CD4-positive, alpha-beta T cell treated with Interferon gamma for 1 hour (primary cell): ENCODE data around the gene FLNC.

ENCODE experiments used
- DNase-seq: peaks from one replicate; pipeline ENCODE4 v3.0.0-alpha.2; 2020

The FLNC gene, protein sequence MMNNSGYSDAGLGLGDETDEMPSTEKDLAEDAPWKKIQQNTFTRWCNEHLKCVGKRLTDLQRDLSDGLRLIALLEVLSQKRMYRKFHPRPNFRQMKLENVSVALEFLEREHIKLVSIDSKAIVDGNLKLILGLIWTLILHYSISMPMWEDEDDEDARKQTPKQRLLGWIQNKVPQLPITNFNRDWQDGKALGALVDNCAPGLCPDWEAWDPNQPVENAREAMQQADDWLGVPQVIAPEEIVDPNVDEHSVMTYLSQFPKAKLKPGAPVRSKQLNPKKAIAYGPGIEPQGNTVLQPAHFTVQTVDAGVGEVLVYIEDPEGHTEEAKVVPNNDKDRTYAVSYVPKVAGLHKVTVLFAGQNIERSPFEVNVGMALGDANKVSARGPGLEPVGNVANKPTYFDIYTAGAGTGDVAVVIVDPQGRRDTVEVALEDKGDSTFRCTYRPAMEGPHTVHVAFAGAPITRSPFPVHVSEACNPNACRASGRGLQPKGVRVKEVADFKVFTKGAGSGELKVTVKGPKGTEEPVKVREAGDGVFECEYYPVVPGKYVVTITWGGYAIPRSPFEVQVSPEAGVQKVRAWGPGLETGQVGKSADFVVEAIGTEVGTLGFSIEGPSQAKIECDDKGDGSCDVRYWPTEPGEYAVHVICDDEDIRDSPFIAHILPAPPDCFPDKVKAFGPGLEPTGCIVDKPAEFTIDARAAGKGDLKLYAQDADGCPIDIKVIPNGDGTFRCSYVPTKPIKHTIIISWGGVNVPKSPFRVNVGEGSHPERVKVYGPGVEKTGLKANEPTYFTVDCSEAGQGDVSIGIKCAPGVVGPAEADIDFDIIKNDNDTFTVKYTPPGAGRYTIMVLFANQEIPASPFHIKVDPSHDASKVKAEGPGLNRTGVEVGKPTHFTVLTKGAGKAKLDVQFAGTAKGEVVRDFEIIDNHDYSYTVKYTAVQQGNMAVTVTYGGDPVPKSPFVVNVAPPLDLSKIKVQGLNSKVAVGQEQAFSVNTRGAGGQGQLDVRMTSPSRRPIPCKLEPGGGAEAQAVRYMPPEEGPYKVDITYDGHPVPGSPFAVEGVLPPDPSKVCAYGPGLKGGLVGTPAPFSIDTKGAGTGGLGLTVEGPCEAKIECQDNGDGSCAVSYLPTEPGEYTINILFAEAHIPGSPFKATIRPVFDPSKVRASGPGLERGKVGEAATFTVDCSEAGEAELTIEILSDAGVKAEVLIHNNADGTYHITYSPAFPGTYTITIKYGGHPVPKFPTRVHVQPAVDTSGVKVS (N-terminal part only)

DNA sequence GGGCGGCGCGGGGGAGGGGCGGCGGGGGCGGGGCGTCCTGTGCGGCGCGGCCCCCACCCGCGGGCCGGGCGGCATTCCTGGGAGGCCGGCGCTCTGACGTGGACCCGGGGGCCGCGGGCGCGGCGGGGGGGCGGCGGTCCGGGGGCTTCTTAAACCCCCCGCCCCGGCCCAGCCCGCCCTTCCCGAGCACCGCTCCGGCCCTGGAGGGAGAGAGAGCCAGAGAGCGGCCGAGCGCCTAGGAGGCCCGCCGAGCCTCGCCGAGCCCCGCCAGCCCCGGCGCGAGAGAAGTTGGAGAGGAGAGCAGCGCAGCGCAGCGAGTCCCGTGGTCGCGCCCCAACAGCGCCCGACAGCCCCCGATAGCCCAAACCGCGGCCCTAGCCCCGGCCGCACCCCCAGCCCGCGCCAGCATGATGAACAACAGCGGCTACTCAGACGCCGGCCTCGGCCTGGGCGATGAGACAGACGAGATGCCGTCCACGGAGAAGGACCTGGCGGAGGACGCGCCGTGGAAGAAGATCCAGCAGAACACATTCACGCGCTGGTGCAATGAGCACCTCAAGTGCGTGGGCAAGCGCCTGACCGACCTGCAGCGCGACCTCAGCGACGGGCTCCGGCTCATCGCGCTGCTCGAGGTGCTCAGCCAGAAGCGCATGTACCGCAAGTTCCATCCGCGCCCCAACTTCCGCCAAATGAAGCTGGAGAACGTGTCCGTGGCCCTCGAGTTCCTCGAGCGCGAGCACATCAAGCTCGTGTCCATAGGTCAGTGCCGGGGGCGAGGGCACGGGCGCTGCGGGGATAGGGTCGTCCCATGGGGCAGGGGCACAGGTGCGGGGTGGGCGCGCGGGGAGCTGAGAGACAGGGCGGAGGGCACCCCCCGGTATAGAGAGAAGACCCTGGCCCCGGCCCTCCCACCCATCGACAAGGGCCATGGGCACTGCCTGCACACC lies at the start of gene FLNC:
Gene FLNC, plus strand, starts transcription at position 176 of the 947 bp plus-strand sequence. Its CDS starts 232 bp downstream, at position 408.
- peak; percentile 33 for DNase-seq

DNA sequence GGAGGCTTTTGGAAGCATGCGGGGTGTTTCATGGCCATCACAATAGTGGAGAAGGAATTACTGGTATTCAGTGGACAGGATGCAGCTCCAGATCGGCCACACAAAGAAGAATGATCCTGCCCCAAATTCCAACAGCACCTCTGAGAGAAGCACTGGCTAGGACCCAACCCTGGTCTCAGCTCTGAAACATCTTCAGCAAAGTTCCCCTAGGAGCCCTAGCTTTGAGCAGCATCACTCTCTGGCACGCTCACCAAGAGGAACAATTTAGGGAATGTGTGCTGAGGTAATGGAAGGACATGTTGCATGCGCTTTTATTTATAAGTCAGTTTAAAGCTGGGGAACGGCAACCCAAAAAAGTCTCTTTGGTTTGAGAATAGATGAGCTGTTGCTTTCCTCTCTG lies 49.1 kb upstream of the FLNC start:
- DNase-seq, result no peak

DNA sequence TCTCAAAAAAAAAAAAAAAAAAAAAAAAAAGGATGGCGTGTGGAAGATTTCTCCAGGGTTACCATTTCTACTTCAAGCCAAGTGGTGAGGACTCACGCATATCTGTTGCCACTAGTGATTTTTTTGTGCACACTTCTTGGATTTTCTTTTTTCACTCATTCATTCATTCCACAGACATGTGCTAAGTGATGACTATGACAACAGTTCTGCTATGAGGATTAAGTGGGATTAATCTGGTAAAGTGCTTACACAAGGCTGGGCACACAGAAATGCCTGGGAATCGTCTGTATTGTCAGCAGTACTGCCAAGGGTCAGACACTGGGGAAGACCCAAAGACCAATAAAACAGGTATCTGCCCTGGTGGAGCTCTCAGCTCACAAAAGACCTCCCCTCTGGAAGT lies 48.4 kb upstream of the FLNC start:
- no peak for DNase-seq

DNA sequence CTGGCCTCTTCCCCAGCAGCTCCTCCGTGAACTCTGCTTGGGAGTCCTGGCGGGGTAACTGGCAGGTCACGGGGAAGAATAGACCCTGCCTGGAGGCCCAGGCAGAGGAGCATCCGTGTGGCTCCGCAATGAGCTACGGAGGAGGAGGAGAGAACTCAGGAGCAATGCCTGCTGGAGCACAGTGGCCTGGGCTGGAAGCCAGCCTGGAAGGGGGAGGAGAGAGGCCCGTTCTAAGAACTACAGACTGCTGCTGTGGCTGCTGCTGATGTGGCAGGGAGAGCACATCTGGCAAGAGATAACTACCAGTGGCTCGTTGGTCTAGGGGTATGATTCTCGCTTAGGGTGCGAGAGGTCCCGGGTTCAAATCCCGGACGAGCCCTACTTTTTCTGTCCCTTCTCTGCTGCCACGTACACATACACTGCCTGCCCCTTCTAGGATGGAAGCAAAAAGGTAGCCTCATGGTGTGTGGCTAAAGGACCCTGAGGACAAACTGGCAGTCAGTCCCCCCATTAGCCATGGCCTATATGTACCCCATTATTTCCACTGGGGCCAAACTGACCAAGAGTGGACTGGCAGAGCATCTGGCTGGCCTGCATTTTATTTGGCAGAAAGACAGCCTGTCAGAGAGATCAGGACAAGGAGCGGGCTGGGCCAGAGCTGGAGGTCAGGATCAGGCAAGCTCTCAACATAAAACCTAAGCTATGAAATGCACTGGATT lies 46.9 kb upstream of the FLNC start:
- no peak for DNase-seq

DNA sequence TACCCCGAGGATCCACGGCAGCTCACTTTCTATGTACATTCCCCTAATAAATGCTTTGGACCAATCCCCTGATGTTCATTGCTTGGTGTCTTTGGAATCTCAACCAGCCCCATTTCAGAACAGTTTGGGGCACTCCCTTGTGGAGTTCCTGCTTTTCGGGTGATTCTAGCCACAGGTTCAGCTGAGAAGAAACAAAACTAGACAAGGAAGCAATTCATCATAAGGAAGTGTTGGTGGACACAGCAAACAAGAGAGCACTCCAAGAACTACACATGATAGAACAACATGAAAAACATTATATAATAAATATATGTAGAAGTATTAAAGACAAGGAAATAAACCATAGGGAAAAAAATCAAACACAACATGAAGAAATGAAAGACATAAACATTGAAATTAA lies 44.5 kb upstream of the FLNC start:
- no peak for DNase-seq

DNA sequence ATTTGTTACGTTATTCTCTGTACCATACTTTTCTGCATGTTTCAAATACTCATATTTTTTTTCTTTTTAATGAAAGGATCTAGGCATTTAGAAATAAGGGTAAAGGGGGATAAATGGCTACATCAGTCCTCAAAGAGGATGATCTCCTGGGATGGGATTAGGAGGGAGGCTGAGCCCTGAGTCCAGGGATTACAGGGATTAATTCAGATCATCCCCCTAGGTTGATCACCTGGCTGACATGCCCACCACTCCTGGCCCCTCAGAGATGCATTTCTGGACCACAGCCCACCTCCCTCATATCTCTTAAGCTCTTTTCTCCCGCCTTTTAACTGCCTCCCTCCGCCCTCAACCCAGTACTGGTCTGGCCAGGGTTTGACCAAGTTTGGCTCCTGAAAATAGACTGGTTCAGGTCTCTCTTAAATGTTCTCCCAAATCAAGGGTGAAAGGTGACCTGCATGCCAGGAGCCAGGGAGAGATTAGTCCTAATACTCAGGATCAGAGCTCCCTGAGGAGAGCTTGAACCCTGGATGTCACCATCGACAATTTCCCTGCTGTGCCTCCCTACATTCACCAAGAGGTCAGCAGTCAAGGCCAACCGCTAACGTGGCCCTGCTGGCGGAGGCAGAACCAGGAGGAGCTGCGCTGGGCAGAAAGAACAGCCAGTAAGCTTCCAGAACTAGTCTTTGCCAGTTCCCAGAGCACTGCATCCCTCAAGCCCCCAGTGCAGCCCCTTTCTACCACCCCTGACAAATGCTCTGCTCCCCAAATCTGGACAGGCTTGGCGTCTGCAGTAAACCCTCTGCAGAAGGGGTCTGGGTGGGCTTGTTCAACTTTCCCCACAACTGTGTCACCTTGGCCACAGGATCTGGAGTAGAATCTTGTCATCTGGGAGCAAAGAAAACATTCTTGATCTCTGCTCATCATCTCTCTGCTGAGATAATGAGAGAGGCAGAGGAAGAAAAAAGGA lies 41.5 kb upstream of the FLNC start:
- DNase-seq, result no peak

DNA sequence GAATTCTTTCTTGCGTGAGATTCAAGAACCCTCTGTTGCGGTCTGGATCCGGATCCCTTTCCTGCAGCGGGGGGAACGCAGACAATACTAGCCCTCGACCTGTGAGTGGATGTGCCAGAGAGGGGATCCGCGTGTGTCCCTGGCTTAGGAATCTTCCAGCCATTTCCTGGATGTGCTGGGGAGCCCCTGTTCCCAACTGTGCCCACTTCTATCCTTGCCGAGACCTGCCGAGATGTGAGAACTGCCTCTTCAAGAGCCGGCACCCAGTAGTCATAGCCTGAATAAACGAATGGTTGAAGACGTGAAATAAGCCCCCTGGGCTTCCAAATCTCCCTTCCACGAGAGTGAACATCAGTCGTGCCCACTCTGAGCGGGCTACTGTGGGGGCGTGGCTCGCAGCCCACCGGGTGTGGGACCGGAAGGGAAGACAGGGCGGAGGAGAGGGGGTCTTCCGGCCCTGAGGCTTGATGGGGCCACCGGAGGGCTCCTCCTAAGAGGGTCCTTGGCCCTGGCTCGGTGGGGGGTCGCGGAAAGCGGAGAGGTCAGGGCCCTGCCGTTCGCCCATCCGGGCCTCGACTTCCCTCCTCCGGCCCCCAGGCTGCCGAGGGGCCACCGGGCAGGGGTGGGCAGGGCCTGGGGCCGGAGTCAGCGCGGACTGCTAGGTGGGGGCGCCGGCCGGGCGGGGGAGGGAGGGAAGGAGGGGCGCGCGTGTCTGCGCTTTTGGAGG lies 39.7 kb upstream of the FLNC start:
- no peak for DNase-seq

DNA sequence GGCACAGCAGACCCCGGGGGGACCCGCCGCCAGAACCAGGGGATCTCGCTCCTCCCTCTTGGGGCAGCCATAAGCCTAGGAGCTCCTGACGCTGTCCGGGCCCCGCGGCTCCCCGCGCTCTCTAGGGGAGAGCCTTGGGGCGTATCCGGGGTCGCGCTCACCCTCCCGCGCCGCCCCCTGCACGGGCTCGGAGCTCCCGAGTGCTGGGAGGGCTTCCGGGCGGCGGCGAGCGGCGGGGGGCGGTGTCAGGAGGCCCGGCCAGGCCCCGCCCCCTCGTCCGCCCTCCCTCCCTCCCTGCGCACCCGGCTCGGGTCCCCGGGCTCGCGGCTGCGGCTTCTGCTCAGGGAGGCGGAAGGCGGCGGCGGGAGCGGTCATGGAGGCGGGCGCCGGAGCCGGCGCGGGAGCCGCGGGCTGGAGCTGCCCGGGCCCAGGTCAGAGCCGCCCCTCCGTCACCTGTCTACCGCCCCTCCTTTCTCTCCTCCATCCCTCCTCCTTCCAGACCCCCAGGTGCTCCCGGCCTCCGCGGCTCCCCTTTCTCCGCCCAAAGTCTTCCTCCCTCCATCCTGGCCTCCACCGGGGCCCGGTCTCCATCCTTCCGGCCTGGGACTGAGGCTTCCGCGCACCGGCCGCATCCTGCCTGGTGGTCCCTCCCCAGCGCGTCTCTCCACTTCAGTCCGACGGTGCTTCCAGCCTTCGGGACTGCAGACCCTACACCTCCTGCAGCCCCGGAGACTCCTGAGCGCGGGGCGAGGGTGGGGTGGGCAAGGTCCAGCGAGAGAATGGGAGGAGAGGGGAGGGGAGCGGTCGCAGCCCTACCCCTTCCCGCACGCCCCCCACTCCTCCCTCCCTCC lies 38.9 kb upstream of the FLNC start, which contains the start of gene CCDC136:
Gene CCDC136, plus strand, starts transcription at position 848 of the 851 bp plus-strand sequence. CDS start 444 bp downstream, outside the sequence.
- peak; percentile 74 for DNase-seq

DNA sequence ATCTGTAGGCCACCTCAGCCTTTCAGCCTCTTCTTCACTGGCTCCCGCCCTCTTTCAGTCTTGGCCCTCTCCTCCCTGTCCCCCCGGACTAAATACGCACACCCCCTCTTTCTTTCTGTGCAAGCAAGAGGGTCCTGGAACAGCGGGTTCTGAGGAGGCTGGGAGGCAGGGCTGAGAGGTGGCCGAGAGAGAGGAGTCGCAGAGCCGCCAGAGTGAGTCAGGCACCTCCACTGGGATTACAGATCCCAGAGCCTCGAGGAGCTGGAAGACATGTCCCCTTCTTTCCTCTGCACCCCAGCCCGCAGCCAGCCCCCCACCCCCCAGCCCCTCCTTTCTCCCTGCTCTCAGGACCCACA lies 38.3 kb upstream of the FLNC start:
- DNase-seq, result no peak

DNA sequence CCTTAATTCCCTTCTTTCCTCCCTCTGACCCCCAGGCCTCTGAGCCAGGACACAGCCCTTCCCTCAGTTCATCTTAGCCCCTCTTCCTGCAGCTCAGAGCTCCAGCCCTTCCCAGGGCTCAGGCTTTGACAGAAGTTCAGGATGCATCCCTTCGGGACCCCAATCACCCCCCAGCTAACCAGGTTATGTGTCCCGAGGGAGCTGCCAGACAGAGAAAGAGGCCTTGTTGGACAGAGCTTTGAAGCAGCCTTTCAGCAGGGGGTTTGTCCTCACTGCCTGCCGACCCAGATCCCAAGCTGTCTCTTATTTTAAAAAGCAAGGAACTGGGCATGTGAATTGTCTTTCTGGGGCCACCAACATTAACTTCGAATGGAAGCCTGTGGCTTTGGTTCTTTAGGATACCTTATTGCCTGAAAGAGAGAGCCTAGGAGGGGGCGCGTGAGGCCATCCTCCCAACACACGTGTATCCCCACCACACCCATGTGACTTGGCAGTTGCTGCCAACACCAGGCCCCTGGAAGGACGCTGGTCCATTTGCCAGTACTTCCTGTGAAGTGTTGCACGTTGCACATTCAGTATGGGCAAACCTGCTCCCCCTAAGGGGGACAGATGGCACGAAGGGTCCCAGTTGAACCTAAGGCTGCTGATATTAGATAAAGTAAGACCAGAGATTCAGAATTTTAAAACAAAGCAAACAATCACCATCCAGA lies 37.6 kb upstream of the FLNC start:
- DNase-seq, result no peak

DNA sequence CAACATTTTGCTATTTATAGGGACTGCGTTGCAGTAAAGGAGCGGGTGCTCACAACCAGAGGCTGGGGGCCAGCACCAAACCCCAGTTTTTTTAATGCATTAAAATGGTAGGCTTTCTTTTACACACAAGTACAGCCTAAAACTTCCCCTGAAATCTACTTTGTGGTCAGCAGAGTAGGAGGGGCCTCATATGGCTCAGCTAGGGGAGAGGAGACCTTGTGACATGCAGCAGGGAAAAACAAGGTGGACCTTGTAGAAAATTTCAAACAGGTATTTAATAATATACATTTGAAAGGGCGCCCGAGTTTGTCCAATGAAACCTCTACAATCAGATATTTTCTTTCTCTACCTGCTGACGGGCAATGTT lies 37.0 kb upstream of the FLNC start:
- DNase-seq, result no peak

DNA sequence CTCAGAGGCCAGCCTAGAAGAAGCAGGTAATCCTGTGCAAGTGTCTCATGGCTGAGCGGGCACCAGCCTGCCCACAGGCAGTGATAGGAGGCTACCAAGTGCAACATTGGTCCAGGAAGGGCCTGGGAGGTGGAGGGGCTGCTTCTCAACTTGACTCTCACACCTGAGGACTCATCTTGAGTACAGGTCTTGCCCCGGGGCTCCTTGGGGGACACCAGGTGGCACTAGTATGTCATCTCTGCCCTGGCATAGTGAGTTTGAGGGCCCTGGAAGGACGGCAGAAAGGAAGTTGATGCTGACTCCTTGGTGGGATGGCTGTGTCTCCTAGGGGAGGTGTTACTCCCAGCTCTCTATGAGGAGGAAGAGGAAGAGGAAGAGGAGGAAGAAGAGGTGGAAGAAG lies 36.2 kb upstream of the FLNC start:
- peak; percentile 4 for DNase-seq

DNA sequence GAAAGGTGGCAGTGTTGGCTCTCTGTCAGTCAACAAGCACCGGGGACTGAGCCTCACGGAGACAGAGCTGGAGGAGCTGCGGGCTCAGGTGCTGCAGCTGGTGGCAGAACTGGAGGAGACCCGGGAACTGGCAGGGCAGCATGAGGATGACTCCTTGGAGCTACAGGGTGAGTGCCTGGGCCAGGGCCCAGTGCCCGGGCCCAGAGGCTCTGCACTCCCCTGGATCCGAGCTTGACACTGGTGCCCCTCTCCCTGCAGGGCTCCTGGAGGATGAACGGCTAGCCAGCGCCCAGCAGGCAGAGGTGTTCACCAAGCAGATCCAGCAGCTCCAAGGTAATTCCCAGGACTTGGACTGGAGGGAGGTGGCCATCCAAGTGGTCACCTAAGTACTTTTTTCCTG lies 35.8 kb upstream of the FLNC start:
- no peak for DNase-seq

DNA sequence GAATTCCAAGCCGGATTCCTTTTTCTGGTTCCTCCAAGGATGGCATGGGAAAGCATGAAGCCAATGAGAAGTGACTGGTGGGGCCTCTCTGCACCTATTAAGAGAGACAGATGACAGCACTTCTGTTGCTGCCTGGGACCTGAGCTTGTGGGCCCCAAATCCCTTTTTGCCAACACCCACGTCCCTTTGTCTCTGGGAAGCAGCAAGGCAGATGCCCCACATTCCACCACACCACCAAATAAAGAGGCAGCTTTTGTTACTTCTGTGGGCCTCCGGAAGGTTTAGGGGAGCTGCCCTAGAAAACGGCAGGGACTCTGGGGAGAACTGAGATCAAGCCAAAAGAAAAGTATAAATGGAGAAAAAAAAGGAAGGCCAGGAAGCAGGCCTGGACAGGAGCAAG lies 35.1 kb upstream of the FLNC start:
- no peak for DNase-seq

DNA sequence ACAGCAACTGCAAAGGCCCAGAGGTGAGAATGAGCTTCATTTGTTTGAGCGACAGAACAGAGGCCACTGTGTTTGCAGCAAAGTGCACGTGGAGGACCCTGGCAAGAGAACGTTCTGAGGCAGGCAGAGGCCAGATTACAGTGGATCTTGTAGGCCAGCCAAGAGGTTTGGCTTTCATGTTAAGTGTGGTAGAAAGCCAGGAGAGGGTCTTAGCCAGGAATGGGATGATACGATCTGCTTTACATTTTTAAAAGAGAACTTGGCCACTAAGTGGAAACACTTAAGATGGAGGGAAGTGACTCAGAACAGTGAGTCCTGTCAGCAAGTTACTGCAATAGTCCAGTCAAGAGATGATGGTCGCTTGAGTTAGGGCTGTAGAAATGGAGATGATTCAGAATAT lies 33.9 kb upstream of the FLNC start:
- no peak for DNase-seq

DNA sequence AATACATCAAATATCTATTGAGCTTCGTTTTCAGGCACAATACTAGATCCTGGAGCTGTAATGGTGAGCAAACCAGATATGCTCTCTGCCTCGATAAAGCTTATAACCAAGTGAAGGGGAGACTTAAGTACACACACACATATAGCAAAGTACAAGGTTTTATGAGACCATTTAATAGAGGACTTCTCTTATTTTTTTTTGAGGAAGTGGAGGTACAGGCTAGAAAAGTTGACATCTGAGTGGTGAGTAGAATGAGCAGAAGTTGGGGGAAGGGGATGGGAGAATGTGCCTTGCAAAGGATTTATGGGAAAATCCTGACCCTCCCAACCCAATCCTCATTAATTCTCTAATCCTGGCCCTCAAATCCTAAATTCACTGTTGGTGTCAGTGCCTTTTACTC lies 30.8 kb upstream of the FLNC start:
- DNase-seq, result no peak

DNA sequence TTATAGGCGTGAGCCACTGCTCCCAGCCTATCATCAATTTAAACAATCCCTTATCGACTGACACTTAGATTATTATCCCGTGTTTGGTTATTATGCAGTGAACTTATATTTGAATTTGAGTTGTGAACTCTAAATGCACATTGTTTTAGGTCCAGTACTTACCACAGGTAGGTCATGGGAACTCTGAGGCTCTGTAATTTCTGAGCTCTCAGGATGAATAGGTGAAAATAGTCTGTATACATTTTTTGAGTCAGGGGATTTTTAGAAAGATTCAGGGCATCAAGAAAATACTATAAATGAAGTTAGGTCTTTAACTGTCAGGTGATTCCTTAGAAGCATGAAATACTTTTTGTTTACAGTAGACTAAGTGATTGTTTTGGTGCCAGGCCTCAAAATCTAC lies 29.6 kb upstream of the FLNC start:
- DNase-seq, result no peak

DNA sequence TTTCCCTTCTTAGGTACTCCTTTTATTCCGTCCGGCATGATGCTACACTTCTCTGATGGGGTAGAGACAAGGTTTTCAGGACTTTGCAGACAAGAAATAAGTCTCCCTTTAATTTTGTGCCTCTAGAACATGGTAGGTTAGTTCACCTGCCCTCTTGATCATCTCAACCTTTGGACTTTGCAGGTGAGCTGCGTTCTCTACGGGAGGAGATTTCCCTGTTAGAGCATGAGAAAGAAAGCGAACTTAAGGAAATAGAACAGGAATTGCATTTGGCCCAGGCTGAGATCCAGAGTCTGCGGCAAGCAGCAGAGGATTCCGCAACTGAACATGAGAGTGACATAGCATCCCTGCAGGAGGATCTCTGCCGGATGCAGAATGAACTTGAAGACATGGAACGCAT lies 29.2 kb upstream of the FLNC start:
- DNase-seq, result no peak
